GM21576 (cell line): ENCODE results near the gene PBX1.

Source experiments
- ATAC-seq: cut with Tn5 transposase; IDR thresholded peaks from one replicate; pipeline ENCODE4 v1.9.1; 2021; ENCODE audit warnings: mild to moderate bottlenecking, moderate library complexity; ENCODE audit not compliant: unreplicated experiment

PBX1 gene

DNA sequence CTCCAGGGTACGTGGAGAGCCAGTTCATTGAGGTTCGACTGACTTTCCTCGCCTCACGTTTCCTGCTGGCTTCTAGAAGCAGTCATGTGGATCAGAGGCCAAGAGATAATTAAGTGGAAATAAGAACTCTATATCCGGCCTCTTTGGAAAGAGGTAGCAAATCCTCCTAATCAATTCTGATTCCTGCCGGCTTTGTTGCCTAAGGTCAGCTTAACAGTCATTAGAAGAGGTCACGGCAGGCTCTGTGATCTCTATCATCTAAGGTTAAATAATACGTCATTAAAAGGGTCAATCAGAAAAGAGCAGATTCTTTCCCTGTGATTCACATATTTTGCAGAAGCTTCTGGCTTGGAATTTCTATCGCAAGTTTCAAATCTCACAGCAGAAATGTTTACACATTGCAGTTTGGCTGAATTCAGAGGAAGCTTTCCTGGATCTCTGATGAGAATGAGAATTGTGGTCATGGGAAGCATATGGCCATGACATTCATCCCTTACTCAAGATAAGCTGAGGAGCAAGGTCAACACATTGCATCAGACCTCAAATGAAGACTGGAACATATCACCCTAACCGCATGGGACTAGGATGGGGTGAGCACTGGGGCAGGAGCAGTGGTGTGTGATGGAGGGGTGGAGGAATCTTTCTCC is 189.4 kb downstream of the PBX1 start:
- no peak for ATAC-seq

- ATAC-seq = no peak
These were observed 194.6 kb downstream of the PBX1 start for GRCh38 chr1:164753521-164754077.

- ATAC-seq = no peak
These were observed 195.2 kb downstream of the PBX1 start for GRCh38 chr1:164754088-164754600.

GRCh38 chr1:164755690-164756089 is 196.7 kb downstream of the PBX1 start:
- ATAC-seq = no peak

- ATAC-seq = no peak
These were observed 197.8 kb downstream of the PBX1 start for GRCh38 chr1:164756741-164757140.

DNA sequence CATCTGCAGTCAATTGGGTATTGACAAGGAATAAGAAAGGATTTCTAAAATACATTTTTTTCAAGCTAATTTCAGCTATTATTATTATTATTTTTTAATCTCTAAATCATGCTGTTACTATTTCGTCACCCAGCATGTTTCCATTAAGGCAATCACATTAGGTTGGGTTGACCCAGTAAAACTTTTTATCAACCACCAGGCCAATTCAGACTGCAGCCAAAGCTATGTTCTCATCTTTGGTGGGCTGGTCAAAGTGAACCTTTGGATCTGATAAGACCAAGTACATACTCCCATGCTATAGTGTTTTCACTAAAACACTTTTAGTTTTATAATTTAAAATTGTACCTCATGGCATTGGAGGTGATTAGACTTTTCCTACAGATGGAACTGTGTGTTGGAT is 198.6 kb downstream of the PBX1 start:
- no peak for ATAC-seq

DNA sequence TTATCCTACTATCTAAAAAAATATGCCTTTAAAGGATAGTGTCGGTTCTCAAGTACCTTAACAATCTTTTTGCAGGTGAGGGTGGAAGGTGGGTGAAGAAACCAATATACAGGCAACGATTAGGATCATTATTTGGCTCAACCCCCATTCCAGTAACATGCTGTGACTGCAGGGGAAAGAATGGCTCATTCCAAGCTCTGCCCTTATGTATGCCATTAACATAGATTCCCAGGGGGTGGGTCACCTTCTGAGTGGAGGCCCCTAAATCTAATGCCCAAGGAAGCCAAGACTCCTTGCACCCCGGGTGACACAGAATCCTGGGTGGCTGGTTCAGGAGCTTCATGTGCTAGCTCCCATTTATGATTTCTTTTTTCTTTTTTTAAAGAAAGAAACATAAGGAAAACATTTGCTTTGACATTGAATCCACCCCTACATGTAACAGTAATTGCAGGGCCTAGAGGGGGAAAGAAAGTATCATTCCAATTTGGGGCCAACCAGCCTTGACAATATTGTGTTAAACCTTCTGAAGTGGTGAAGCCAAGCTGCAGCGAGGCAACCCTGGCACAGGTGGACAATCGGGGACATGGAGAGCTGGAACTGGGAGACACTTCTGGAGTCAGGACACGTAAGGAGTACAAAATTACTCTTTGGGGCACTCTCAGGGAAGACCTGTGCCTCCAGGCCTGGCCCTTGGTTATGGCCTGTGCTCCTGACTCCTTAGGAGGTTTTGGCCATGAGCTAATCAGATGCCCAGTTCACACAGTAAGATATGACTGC is 200.3 kb downstream of the PBX1 start:
- no peak for ATAC-seq

GRCh38 chr1:164759979-164760469 is 201.0 kb downstream of the PBX1 start:
- ATAC-seq = no peak

GRCh38 chr1:164760569-164760968 is 201.6 kb downstream of the PBX1 start:
- no peak for ATAC-seq

GRCh38 chr1:164761009-164761408 is 202.0 kb downstream of the PBX1 start:
- ATAC-seq = no peak

DNA sequence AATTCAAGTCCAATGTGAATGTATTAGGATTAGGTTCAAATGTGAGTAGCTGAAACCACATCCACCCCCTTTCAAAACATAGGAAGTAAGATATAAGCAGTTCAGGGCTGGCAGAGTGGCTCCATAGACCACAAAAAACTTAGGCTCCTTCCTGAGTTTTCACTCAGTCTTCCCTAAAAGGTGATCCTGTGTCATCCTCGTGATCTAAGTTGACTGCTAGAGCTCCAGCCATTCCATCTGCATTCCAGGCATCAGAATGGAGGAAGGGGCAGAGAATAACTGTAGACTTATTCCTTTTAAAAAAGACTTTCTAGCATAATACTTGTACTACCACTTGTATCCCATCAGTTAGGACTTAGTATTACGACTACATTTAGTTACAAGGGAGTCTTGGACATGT is 204.1 kb downstream of the PBX1 start:
- no peak for ATAC-seq

DNA sequence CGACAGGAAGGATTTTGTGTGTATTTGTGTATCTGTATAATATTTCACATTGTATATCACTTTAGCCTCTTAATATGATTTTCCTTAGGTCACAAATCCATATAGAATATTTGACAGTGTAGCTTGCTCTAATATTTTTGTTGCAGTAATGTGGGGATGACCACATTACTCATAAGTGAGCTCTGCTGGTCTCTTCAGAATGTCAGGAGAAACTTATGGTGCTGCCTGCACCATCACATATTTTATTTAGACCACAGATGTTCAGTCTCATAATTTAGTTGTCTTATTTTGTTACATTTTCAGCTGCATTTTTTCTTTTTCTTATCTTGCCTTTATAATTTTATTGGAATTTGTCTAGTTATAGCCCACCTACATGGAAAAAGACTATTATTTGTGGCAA is 205.3 kb downstream of the PBX1 start:
- ATAC-seq = no peak

- no peak for ATAC-seq
These were observed 206.6 kb downstream of the PBX1 start for GRCh38 chr1:164765557-164765956.

GRCh38 chr1:164765992-164766720 is 207.2 kb downstream of the PBX1 start:
- ATAC-seq = no peak

- no peak for ATAC-seq
These were observed 208.9 kb downstream of the PBX1 start for GRCh38 chr1:164767752-164768402.

- ATAC-seq = no peak
These were observed 209.6 kb downstream of the PBX1 start for GRCh38 chr1:164768619-164769018.

- ATAC-seq = no peak
These were observed 210.6 kb downstream of the PBX1 start for GRCh38 chr1:164769486-164770130.

- ATAC-seq = no peak
These were observed 211.1 kb downstream of the PBX1 start for GRCh38 chr1:164770131-164770529.

GRCh38 chr1:164771041-164771618 is 212.1 kb downstream of the PBX1 start:
- no peak for ATAC-seq
